COLO668 (cell line): ENCODE results near the gene LAPTM4A.

Source experiments
- DNase-seq: peaks from one replicate; lab custom pipeline; 2025; ENCODE audit not compliant: unreplicated experiment; lab: John Stamatoyannopoulos, UW

The LAPTM4A gene

DNA sequence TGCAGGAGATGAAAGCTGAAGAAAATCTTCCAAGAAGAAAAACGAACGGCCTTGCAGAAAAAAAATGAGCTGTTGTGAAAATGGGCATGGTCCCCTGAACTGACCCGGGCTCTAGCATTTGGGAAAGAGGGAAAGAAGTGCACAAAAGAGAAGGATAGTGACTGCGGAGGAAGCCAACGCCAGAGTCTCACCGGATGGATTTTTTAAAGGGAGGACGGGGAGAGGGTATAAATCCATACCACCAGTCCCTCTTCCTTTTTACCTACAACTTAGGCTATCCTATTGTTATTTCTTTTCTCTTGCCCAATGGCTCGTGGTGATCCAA, 62.1 kb downstream of the LAPTM4A start:
- DNase-seq, result no peak

DNA sequence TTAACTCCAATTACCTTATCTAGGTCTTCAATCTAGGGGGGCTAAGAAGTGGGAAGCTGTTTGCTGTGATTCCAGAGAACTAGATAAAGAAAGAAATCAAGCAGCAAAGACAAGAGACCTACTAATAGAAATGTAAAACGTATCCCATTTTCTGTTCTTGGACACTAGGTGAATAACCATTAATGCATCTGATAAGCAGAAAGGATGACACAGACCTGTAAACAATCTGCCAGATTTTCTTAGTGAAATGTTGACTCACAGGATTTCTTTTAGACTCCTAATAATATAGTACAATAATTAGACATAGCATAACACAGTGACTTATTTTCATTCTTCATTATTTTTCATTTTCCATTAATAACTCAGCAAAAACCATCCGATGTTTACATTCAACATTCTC, 62.8 kb downstream of the LAPTM4A start:
- DNase-seq, result no peak

DNA sequence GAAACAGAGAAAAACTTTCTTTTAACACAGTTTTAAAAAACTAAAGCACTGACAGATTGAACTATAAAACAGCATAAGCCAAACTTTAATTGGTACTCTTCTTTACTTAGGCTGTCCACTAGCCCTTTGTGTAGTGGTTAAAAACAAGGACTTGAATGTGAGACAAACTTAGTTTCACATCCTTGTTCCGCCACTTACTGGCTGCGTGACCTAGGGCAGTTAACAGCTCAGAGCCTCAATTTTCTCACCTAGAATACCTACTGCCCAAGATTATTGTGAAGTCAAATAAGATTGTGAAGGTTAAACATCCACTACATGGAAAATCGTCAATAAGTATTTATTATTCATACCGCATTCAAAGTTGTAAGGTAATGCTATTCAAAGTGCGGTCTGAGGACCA, 63.5 kb downstream of the LAPTM4A start:
- DNase-seq, result no peak
